ENCODE measurements around the gene MTREX. TPM values are rescaled to one million over a fixed set of nuclear protein-coding genes. Genes with fewer than 3 reads are reported as not detected.

The MTREX gene
- 68.0 TPM for total RNA-seq

- Histone ChIP-seq H3K27me3 (no peaks in the 10 kb centered on the region), H3K27ac (peak within 1 kb of the TSS; percentile 87), H3K4me1 (peaks cover 75% of the 10 kb centered on the region), H3K4me3 (peak within 1 kb of the TSS; percentile 66 to 83), H3K9me3 (no peaks in the 10 kb centered on the region), H3K36me3 (no peaks in the 10 kb centered on the region)
- intact Hi-C loops (cut with DNase I), result no loop called here
- TF ChIP-seq CTCF (IDR thresholded peaks at IDR 0.05), result no peak
- peak in 1 of 2 donors; percentile 23 for TF ChIP-seq POLR2A (IDR thresholded peaks at IDR 0.05)
- TF ChIP-seq POLR2AphosphoS5 (IDR thresholded peaks at IDR 0.05; ENCODE audit: insufficient read depth in 1 of 2, low read depth in 1 of 2), result peak; percentile 94 to 96
- peak; percentile 96 to 97 for DNase-seq (ENCODE audit: extremely low spot score in 2 of 2)
Measured at GRCh38 chr5:55307383-55308253, at the start of gene MTREX, which contains the start of gene DHX29. Gene MTREX (plus strand): TSS chr5:55307989. CDS start chr5:55308014, 25 bp downstream. Gene DHX29 (minus strand): TSS chr5:55307694. CDS start chr5:55307573, 121 bp downstream.

- Histone ChIP-seq H3K4me3 (no peak overlapping the region), H3K27me3 (no peaks in the 10 kb centered on the region), H3K4me1 (no peaks in the 10 kb centered on the region), H3K27ac (no peak overlapping the region), H3K9me3 (no peaks in the 10 kb centered on the region), H3K36me3 (peaks cover 0 to 44% of the 10 kb centered on the region in 2 donors)
- DNase-seq (ENCODE audit: extremely low spot score in 2 of 2), result no peak
- intact Hi-C loops (cut with DNase I), result no loop called here
- TF ChIP-seq POLR2AphosphoS5 (IDR thresholded peaks at IDR 0.05; ENCODE audit: insufficient read depth in 1 of 2, low read depth in 1 of 2), result no peak
- no peak for TF ChIP-seq POLR2A (IDR thresholded peaks at IDR 0.05)
- TF ChIP-seq CTCF (IDR thresholded peaks at IDR 0.05), result no peak
Measured at GRCh38 chr5:55258339-55258738, 49.5 kb upstream of the MTREX start.

- no peak overlapping the region for H3K4me3 ChIP-seq
- TF ChIP-seq POLR2A (IDR thresholded peaks at IDR 0.05), result no peak
- no peak for TF ChIP-seq POLR2AphosphoS5 (IDR thresholded peaks at IDR 0.05; ENCODE audit: insufficient read depth in 1 of 2, low read depth in 1 of 2)
- TF ChIP-seq CTCF (IDR thresholded peaks at IDR 0.05), result no peak
- no peaks in the 10 kb centered on the region for H3K27me3 ChIP-seq
- peaks cover 0 to 80% of the 10 kb centered on the region in 2 donors for H3K36me3 ChIP-seq
- no peaks in the 10 kb centered on the region for H3K9me3 ChIP-seq
- intact Hi-C loops (cut with DNase I), result no loop called here
- no peak overlapping the region for H3K27ac ChIP-seq
- no peak for DNase-seq (ENCODE audit: extremely low spot score in 2 of 2)
- H3K4me1 ChIP-seq, result no peaks in the 10 kb centered on the region
Measured at GRCh38 chr5:55276771-55277170, 31.0 kb upstream of the MTREX start.

- H3K4me3 ChIP-seq, result no peak overlapping the region
- peaks cover 0 to 79% of the 10 kb centered on the region in 2 donors for H3K36me3 ChIP-seq
- no peaks in the 10 kb centered on the region for H3K27me3 ChIP-seq
- intact Hi-C loops (cut with DNase I), result no loop called here
- no peak for DNase-seq (ENCODE audit: extremely low spot score in 2 of 2)
- TF ChIP-seq CTCF (IDR thresholded peaks at IDR 0.05), result no peak
- no peak for TF ChIP-seq POLR2AphosphoS5 (IDR thresholded peaks at IDR 0.05; ENCODE audit: insufficient read depth in 1 of 2, low read depth in 1 of 2)
- no peak for TF ChIP-seq POLR2A (IDR thresholded peaks at IDR 0.05)
- no peaks in the 10 kb centered on the region for H3K9me3 ChIP-seq
- H3K27ac ChIP-seq, result no peak overlapping the region
- H3K4me1 ChIP-seq, result no peaks in the 10 kb centered on the region
Measured at GRCh38 chr5:55278778-55279177, 29.0 kb upstream of the MTREX start.

GRCh38 chr5:55286411-55286933 is 21.3 kb upstream of the MTREX start:
- H3K36me3 ChIP-seq, result peaks cover 7 to 76% of the 10 kb centered on the region in 2 donors
- TF ChIP-seq POLR2A (IDR thresholded peaks at IDR 0.05) (no peak), CTCF (IDR thresholded peaks at IDR 0.05) (no peak)

More at GRCh38 chr5:55286411-55286933, 21.3 kb upstream of the MTREX start:
- Histone ChIP-seq H3K4me1 (no peaks in the 10 kb centered on the region), H3K27me3 (no peaks in the 10 kb centered on the region), H3K9me3 (no peaks in the 10 kb centered on the region), H3K27ac (no peak overlapping the region), H3K4me3 (no peak overlapping the region)
- DNase-seq (ENCODE audit: extremely low spot score in 2 of 2), result no peak
- intact Hi-C loops (cut with DNase I), result no loop called here

All from vagina (tissue), 2 donors.